ENCODE data around the gene RASA1. TPM values are rescaled to one million over a fixed set of nuclear protein-coding genes. Genes with fewer than 3 reads are reported as not detected.

Gene RASA1
- total RNA-seq, 2 donors from 2014 or later = 15.6 to 17.8 TPM

DNA sequence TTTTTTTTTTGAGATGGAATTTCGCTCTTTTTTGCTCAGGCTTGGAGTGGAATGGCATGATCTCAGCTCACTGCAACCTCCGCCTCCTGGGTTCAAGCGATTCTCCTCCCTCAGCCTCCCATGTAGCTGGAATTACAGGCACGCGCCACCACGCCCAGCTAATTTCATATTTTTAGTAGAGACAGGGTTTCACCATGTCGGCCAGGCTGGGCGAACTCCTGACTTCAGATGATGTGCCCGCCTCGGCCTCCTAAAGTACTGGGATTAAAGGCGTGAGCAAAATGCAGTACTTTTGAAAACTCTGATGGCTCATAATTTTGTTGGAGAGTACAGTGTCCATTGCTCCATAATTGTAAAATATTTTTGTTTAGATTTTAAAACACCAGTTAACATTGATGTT, 92.4 kb downstream of the RASA1 start:
- DNase-seq = no peak
- Histone ChIP-seq H3K4me3 (no peak overlapping the region), H3K9me3 (no peaks in the 10 kb centered on the region), H3K27ac (no peak overlapping the region), H3K4me1 (no peaks in the 10 kb centered on the region), H3K27me3 (no peaks in the 10 kb centered on the region), H3K36me3 (replicated peaks in 1 of 2; ENCODE audit: insufficient read depth in 1 of 2, low read depth in 2 of 2) (no peaks in the 10 kb centered on the region)
- WGBS, 2 donors = 97 to 99% methylated on average over 11 of the region's 11 CpGs
- ATAC-seq = no peak
- intact Hi-C loops (cut with DNase I) = no loop called here
- TF ChIP-seq, protein P1, sequence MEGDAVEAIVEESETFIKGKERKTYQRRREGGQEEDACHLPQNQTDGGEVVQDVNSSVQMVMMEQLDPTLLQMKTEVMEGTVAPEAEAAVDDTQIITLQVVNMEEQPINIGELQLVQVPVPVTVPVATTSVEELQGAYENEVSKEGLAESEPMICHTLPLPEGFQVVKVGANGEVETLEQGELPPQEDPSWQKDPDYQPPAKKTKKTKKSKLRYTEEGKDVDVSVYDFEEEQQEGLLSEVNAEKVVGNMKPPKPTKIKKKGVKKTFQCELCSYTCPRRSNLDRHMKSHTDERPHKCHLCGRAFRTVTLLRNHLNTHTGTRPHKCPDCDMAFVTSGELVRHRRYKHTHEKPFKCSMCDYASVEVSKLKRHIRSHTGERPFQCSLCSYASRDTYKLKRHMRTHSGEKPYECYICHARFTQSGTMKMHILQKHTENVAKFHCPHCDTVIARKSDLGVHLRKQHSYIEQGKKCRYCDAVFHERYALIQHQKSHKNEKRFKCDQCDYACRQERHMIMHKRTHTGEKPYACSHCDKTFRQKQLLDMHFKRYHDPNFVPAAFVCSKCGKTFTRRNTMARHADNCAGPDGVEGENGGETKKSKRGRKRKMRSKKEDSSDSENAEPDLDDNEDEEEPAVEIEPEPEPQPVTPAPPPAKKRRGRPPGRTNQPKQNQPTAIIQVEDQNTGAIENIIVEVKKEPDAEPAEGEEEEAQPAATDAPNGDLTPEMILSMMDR (IDR thresholded peaks at IDR 0.05) = no peak
- no peak for TF ChIP-seq POLR2A (IDR thresholded peaks at IDR 0.05)

DNA sequence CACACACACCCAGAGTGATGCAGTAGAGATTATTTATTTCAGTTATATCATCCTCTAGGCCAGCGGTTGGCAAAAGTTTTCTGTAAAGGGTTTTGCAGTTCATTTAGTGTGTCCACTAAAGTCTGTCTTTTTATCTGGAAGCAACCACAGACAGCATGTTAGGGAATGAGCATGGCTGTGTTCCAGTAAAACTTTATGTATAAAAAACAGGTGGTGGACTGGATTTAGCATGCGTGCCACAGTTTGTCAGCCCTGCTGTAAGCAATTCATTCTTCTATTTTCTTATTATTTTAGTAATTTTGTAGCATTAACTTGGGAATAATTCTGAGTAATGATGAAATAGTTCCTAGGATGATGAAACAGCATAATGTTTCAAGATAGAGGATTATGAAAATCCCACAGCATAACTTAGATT, 93.4 kb downstream of the RASA1 start:
- 92 to 94% methylated on average over 2 of the region's 2 CpGs for WGBS, 2 donors
- Histone ChIP-seq H3K4me3 (no peak overlapping the region), H3K36me3 (replicated peaks in 1 of 2; ENCODE audit: insufficient read depth in 1 of 2, low read depth in 2 of 2) (no peaks in the 10 kb centered on the region), H3K9me3 (no peaks in the 10 kb centered on the region), H3K27ac (no peak overlapping the region), H3K27me3 (no peaks in the 10 kb centered on the region), H3K4me1 (no peaks in the 10 kb centered on the region)
- TF ChIP-seq POLR2A (IDR thresholded peaks at IDR 0.05) = no peak
- DNase-seq = no peak
- no peak for ATAC-seq
- intact Hi-C loops (cut with DNase I) = no loop called here

DNA sequence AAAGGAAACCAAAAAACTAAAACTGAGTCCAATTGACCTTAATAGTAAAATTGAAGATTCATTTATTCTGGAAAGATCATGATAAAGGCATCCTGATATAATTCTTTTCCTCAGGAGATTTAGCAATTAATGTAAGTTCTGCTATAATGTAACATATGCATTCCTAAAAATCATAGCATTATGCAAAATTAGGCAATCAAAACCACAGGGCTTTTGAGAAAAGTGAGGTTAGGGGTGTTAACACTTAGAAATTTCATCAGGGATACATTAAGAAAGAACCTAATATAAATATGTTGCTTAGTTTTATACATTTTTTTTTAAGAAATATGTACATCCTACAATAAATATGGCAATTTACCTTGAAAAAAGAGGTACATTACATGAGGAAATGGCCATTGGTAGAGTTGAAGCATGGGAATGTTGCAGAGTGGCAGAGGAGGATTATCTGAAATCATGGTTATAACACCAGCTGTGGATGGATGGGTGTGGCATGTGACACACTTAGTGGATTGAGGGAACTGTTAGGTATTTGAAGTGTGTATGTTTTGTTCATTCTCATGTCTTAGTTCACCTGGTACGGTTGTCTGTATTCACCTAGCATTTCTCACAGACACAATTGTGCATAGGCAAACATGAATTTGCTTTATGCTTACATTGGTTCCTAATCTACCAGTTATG, 94.0 kb downstream of the RASA1 start:
- DNase-seq = no peak
- Histone ChIP-seq H3K4me3 (no peak overlapping the region), H3K36me3 (replicated peaks in 1 of 2; ENCODE audit: insufficient read depth in 1 of 2, low read depth in 2 of 2) (no peaks in the 10 kb centered on the region), H3K4me1 (no peaks in the 10 kb centered on the region), H3K27ac (no peak overlapping the region), H3K27me3 (no peaks in the 10 kb centered on the region), H3K9me3 (no peaks in the 10 kb centered on the region)
- TF ChIP-seq, protein P1 (IDR thresholded peaks at IDR 0.05) = no peak
- TF ChIP-seq POLR2A (IDR thresholded peaks at IDR 0.05) = no peak
- intact Hi-C loops (cut with DNase I) = no loop called here
- 91 to 97% methylated on average over 1 of the region's 1 CpG for WGBS, 2 donors
- ATAC-seq = no peak

DNA sequence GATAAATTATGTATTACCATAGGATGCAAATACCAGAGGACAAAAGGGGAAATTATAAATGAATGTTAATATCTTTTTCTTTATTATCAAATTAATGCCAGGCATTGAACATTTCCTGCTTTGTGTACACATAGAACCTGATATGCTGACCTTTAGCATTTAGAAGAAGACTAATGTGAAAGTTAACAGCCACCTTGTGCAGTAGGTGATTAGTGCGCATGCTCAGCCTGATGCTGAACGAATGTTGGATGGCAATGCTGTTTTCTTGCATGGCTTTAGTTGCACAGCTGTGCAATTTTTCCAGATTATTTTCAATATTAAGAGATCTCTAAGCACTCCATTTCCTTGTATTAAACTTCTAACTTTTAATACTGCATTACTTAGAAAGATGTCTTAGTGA, 99.6 kb downstream of the RASA1 start:
- Histone ChIP-seq H3K9me3 (no peaks in the 10 kb centered on the region), H3K4me1 (peaks cover 8% of the 10 kb centered on the region), H3K27me3 (no peaks in the 10 kb centered on the region), H3K36me3 (replicated peaks in 1 of 2; ENCODE audit: insufficient read depth in 1 of 2, low read depth in 2 of 2) (peaks cover 0 to 7% of the 10 kb centered on the region in 2 donors), H3K4me3 (no peak overlapping the region), H3K27ac (no peak overlapping the region)
- no peak for TF ChIP-seq POLR2A (IDR thresholded peaks at IDR 0.05)
- TF ChIP-seq, protein P1 (IDR thresholded peaks at IDR 0.05) = no peak
- WGBS, 2 donors = 47 to 53% methylated on average over 2 of the region's 2 CpGs
- DNase-seq (peak in 3 of 4 donors; percentile 39 to 56 (median 45)), ATAC-seq (no peak)
- intact Hi-C loops (cut with DNase I) = no loop called here

DNA sequence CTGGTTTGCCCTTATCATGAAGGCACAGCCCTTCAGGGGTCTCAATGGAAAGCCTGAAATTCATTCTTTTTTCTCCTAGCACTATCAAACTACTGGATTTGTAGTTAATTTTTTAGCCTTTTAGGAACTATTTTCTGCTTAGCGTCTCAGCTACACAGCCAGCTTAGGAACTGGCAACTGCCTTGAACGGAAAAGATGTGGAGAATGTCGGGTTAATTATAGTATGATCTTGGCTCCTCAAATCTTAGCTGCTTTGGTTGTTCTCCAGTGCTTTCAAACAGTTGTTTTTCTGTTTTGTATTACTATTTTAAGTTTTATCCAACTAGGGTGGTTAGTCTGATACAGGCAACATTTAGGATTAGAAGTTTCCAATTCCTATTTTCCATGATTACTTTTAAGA, 100.9 kb downstream of the RASA1 start:
- no peak overlapping the region for H3K27ac ChIP-seq
- H3K27me3 ChIP-seq = no peaks in the 10 kb centered on the region
- H3K4me1 ChIP-seq = peaks cover 8% of the 10 kb centered on the region
- no peaks in the 10 kb centered on the region for H3K9me3 ChIP-seq
- H3K4me3 ChIP-seq = no peak overlapping the region
- WGBS, 2 donors = 90 to 95% methylated on average over 3 of the region's 3 CpGs
- H3K36me3 ChIP-seq (replicated peaks in 1 of 2; ENCODE audit: insufficient read depth in 1 of 2, low read depth in 2 of 2) = peaks cover 0 to 9% of the 10 kb centered on the region in 2 donors
- intact Hi-C loops (cut with DNase I) = no loop called here
- ATAC-seq (no peak), DNase-seq (no peak)
- TF ChIP-seq, protein P1 (IDR thresholded peaks at IDR 0.05) = no peak
- TF ChIP-seq POLR2A (IDR thresholded peaks at IDR 0.05) = no peak
